HG03354 (cell line): Measurements from ENCODE around the gene SPRTN.

Source experiments
- ATAC-seq: cut with Tn5 transposase; IDR thresholded peaks from one replicate; pipeline ENCODE4 v1.9.1; 2021; ENCODE audit warnings: mild to moderate bottlenecking; ENCODE audit not compliant: unreplicated experiment, poor library complexity, severe bottlenecking

The SPRTN gene

DNA sequence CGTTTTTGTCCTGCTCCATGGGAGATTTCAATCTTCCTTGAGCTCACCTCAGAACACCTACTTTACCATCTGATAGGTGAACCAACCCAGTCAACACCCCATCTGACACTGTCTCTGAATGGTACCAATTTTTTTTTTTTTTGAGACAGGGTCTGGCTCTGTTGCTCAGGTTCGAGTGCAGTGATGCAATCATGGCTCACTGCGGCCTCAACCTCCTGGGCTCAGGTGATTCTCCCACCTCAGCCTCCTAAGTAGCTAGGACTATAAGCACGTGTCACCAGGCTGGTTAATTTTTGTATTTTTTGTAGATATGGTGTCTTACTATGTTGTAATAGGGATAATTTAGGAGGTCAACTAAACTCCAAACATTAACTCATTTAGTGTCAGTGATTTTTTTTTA lies 36.3 kb downstream of the SPRTN start:
- no peak for ATAC-seq

GRCh38 chr1:231376101-231376500 lies 38.0 kb downstream of the SPRTN start:
- no peak for ATAC-seq

DNA sequence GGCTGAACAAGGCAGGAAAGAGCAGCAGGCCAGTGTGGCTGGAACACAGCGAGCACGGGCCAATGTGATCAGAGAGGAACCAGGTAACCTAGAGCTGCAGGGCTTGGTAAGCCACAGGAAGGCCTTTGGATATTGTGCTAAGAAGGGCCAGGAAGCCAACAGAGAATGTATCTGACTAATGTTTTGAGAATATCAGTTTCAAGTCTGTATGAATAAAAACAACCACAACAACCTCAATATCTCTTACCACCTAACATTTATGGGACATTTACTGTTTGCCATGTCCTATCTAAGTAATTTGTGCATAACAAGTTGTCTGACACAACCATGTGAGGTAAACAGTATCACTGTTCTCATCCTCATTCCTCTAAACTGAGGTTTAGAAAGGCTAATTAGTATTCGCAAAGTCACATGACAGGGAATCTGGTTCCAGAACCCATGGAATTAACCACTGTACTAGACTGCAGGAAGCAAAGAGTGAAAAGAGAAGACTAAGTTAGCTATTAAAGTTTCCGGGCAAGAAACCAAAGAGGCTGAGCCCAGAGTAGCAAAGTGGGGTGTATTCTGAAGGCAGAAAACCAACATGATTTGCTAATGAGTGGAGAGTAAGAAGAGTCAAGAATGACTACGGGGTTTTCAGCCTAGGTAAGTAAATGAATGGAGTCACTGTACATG lies 38.9 kb downstream of the SPRTN start:
- peak; percentile 67 for ATAC-seq

- ATAC-seq, result no peak
Measured at GRCh38 chr1:231381729-231382128, 43.6 kb downstream of the SPRTN start.

- ATAC-seq, result no peak
Measured at GRCh38 chr1:231382426-231382825, 44.3 kb downstream of the SPRTN start.

DNA sequence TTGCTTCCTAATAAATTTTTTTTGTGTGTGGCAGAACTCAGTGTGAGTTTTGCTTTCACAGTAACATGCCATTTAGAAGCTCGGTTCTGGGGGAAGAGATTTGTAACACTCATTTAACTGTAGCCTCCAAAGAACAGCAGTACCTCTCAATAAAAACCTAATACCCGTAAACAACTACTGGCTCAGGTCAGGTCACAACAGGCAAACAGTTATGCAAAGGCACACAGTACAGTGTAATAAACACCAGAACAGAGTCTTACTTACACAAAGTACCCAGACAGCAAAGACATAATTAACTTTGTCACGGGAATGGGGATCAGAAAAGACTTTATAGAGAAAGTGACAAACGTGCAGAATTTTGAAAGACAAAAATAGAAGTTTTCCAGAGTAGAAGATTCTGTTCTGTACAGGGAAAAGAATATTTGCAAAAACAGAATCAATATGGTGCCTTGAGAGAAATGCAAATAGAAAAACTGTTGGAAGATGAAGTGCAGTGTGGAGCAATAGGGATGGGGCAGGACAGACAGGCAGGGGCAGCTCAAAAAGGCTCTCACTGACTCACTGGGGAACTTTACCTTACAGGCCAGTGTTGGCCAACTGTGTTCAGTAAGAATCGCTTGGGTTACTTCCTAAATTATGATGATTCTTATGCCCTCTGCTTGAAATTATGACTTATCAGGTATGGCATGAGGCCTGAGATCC lies 45.2 kb downstream of the SPRTN start:
- no peak for ATAC-seq

DNA sequence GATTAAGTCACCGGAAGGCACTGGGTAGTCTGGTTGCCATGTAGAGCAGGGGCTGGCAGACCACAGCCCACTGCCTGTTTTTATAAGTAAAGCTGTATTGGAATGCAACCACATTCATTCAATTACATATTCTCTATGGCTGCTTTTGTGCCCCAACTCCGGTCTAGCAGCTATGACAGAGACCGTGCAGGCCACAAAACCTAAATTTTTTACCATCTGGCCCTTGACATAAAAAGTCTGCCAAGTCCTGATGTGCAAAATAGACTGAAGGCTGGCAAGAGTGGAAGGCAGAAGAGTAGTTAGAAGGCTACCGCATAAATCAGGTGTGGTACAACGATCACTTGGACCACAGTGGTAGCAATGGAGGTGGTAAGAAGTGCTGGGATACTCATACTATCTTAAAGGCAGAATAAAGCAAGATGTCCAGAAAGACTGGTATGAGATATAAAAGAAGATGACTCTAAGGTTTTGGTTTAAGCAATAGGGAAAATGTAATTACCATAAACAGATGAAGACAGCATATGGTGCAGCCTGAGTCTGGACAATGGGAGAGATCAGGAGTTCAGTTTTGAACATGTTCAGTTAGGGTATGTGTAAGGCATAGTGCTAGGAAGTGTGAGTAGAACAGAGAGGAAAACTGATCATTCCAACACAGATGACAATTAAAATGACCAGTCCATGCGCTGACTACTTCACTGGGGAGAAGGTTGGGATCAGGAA lies 46.8 kb downstream of the SPRTN start:
- ATAC-seq, result no peak

DNA sequence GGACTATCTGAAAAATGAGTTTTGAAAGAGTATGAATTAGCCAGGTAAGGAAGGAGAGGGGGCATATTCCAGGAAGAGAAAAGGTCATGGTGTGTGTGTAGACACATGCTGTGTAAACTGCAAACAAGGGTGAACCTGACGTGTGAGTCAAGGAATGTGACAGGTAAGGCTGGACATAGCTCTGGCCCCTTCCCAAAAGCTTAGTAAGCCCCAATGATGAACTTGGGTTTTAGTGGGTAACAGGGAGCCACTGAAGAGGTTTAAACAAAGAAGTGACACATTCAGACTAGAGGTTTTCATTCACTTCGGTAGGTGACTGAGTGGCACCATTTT lies 47.3 kb downstream of the SPRTN start:
- no peak for ATAC-seq

- ATAC-seq, result no peak
Measured at GRCh38 chr1:231386466-231386865, 48.4 kb downstream of the SPRTN start.

DNA sequence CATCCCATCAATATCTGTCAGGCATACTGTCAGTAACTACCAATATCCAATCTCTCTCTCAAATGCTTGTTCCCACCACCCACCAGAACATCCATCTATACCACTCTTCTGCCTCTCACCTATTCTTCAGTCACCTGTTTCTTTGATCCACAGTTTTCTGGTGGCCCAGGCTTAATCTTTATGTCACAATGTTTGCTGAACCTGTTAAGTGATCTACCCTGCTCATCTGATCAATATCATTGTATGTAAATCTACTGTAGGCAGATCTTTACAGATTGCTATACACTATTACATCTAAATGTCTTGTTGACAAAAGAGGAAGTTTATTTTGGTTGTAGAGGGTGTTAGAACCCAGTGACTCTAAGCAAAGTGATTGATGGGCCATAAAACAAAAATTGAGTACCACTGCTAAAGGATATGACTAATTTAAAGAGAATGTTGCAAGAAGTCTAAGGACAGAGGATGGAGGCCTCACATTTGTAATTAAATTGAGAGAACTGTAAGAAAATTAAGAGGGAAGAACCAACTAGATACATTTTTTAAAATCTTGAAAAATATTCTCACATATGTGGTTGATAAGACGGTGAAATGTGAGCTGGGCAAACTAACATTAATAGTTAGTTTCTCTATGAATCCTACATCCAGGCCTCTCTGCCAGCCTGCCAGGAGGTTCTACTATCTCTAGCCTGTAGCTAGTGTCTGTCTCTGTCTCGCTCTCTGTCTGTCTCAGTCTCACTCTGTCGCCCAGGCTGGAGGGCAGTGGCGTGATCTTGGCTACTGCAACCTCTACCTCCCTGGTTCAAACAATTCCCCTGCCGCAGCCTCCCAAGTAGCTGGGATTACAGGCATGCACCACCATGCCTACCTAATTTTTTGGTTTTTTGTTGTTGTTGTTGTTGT lies 49.9 kb downstream of the SPRTN start:
- ATAC-seq, result no peak

DNA sequence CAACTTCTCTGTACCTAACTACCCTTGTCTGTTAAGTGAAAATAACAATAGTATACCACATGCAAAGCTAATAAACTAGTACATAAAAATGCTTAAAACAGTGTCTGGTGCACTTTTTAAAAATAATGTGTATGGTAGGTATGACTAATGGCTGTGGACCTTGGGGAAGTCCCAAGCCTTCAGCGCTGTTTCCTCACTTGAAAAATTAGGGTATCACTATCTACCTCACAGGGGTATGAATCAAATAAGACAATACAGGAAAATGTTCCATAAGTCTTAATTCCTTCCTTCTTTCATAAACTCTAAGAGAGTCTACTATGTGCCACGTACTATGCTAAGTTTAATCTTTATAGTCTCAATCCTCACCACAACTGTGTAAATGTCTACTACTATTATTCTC lies 52.0 kb downstream of the SPRTN start:
- no peak for ATAC-seq

GRCh38 chr1:231392389-231393131 lies 54.5 kb downstream of the SPRTN start:
- ATAC-seq, result no peak

DNA sequence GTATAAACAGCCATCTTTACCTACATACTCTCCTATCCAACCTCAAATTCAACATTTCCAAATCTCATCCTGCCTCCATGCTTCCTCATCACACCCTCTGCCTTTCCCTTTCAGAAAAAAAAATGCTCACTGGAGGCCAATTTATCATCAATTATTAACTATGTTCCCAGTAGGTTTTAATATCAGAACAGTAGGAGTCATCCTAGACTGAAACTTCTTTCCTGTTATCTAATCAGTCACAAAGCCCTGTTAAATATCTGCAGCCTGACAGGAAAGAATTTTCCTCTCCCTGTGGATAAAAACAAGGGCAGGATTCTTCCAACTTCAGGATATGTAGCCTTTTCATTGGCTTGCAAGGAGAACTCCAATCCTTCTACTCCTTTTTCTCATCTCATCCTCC lies 55.6 kb downstream of the SPRTN start:
- ATAC-seq, result no peak

GRCh38 chr1:231395076-231395997 lies 57.2 kb downstream of the SPRTN start:
- ATAC-seq, result no peak

DNA sequence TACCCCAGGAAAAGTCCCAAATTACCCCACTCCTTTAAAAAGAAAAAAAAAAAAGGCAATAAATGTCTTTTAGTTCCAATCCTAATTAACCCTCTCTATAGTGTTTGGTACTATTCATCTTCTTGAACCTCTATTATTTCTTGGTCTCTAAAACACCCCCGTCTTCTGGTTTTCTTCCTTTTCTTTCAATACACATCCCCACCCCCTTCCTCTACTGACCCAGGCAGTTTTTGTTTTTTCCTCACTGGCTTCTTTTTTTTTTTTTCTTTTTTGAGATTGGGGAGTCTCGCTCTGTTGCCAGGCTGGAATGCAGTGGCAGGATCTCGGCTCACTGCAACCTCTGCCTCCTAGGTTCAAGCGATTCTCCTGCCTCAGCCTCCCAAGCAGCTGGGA lies 57.9 kb downstream of the SPRTN start:
- no peak for ATAC-seq

DNA sequence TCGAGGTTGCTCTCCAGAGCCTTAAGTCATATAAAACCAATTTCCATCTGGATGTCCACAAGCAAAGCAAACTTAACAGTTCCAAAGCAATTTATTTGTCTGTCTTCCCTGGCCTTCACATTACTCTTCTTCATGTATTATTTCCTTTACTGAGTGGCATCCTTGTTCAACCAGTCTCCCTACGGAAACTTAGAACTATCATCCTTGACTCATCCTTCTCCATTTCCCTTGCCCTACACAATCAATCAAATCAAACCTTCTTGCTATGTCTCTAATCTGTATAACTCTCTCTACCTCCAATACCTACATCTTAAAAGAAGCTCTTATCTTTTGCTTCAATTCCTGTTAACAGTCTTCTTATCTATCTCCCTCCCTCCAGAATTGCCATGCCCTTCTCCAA lies 58.5 kb downstream of the SPRTN start:
- no peak for ATAC-seq

DNA sequence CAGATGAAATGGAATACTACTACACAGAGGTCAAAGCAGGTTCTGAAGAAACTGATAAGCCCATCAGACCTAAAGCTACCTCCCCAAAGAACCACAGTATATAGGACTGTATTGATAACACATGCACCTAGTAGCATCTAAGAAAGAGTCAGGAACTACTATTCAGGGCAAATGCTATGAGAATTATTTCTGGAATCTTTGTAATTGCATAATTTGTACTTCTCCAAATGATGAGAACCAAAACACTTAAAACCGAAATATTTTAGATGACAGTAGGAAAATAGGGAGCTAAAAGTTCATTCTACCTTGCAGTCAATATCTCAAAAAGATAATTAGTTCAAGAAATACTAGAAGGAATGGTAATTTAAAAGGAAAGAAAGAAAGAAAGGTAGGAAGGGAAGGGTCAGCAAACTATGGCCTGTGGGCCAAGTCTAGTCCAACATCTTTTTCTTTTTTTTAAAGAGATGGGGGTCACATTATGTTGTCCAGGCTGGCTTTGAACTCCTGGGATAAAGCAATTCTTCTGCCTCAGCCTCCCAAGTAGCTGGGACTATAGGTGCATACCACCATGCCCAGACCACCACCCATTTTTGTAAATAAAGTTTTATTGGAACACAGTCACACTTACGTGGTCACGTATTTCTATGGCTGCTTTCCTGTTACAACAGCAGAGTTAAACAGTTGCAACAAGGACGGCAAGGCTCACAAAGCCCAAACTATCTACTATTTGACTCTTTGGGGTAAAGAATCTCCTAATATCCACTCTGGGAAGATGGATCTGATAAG lies 60.0 kb downstream of the SPRTN start:
- ATAC-seq, result no peak

- no peak for ATAC-seq
Measured at GRCh38 chr1:231401478-231401877, 63.4 kb downstream of the SPRTN start.
